Liver (tissue), 9 donors: ENCODE data around the gene KCNK10. TPM values are rescaled to one million over a fixed set of nuclear protein-coding genes. Genes with fewer than 3 reads are reported as not detected.

ENCODE experiments used
- DNase-seq: peaks from one replicate; pipeline ENCODE4 v3.0.0-alpha.2; 2017; ENCODE audit warnings: low spot score
- H3K27ac ChIP-seq, 2 donors: one replicate each; pipeline ENCODE4 v1.7.0; 2013; ENCODE audit warnings: inconsistent platforms in 2 of 2, low read length in 2 of 2, control low read depth in 1 of 2, low read depth in 1 of 2, mild to moderate bottlenecking in 1 of 2
- H3K27me3 ChIP-seq, 4 donors: one replicate each; pipeline versions ENCODE4 v1.6.1 to v1.7.0; 2013; ENCODE audit warnings: low read length in 3 of 4, inconsistent platforms in 1 of 4, mild to moderate bottlenecking in 1 of 4, moderate library complexity in 1 of 4; ENCODE audit not compliant: control insufficient read depth in 4 of 4, insufficient read depth in 4 of 4
- H3K36me3 ChIP-seq, 4 donors: one replicate each; pipeline versions ENCODE4 v1.6.1 to v1.7.0; 2013; ENCODE audit warnings: low read length in 3 of 4, mild to moderate bottlenecking in 3 of 4, low read depth in 1 of 4, moderate library complexity in 1 of 4; ENCODE audit not compliant: control insufficient read depth in 4 of 4, insufficient read depth in 3 of 4
- H3K4me1 ChIP-seq, 4 donors: one replicate each; pipeline versions ENCODE4 v1.6.1 to v1.7.0; 2013; ENCODE audit warnings: low read length in 3 of 4, mild to moderate bottlenecking in 3 of 4, moderate library complexity in 1 of 4; ENCODE audit not compliant: control insufficient read depth in 4 of 4, insufficient read depth in 4 of 4
- H3K4me3 ChIP-seq, 3 donors: one replicate each; pipeline versions ENCODE4 v1.6.1 to v1.7.0; 2013; ENCODE audit warnings: low read length in 3 of 3, control low read depth in 1 of 3, low read depth in 1 of 3, mild to moderate bottlenecking in 1 of 3
- H3K9ac ChIP-seq, 2 donors: one replicate each; pipeline ENCODE4 v1.7.0; 2013; ENCODE audit warnings: low read length in 2 of 2, mild to moderate bottlenecking in 2 of 2, moderate library complexity in 2 of 2, control low read depth in 1 of 2, low read depth in 1 of 2
- H3K9me3 ChIP-seq, 4 donors: one replicate each; pipeline versions ENCODE4 v1.6.1 to v1.7.0; 2013; ENCODE audit warnings: low read length in 3 of 4; ENCODE audit not compliant: control insufficient read depth in 4 of 4
- EGR1 ChIP-seq, 2 donors: IDR thresholded peaks; 2 replicates each; pipeline ENCODE4 v1.6.1; 2016 to 2018; ENCODE audit warnings: antibody characterized with exemption in 2 of 2, low read depth in 2 of 2
- FOXA1 ChIP-seq: IDR thresholded peaks from 2 replicates; pipeline ENCODE4 v1.6.1; 2016; ENCODE audit warnings: antibody characterized with exemption
- FOXA2 ChIP-seq: IDR thresholded peaks from 2 replicates; pipeline ENCODE4 v1.6.1; 2016; ENCODE audit warnings: antibody characterized with exemption
- GABPA ChIP-seq, 2 donors: IDR thresholded peaks in 1 of 2; conservative IDR thresholded peaks in 1 of 2; 2 replicates each; pipeline ENCODE4 v1.6.1; 2016; ENCODE audit warnings: antibody characterized with exemption in 2 of 2, mild to moderate bottlenecking in 1 of 2, moderate library complexity in 1 of 2
- HNF4G ChIP-seq: IDR thresholded peaks from 2 replicates; pipeline ENCODE4 v1.6.1; 2016; ENCODE audit warnings: antibody characterized with exemption
- JUND ChIP-seq, 2 donors: IDR thresholded peaks; 2 replicates each; pipeline ENCODE4 v1.6.1; 2016; ENCODE audit warnings: antibody characterized with exemption in 2 of 2
- NR2F2 ChIP-seq: IDR thresholded peaks from 2 replicates; pipeline ENCODE4 v1.6.1; 2016; ENCODE audit warnings: antibody characterized with exemption
- RAD21 ChIP-seq, 2 donors: IDR thresholded peaks; 2 replicates each; pipeline ENCODE4 v1.6.1; 2016; ENCODE audit warnings: antibody characterized with exemption in 2 of 2, mild to moderate bottlenecking in 2 of 2
- RXRA ChIP-seq, 2 donors: IDR thresholded peaks; 2 replicates each; pipeline ENCODE4 v1.6.1; 2017 to 2018; ENCODE audit warnings: antibody characterized with exemption in 2 of 2, mild to moderate bottlenecking in 1 of 2
- SP1 ChIP-seq: IDR thresholded peaks from 2 replicates; pipeline ENCODE4 v1.6.1; 2018; ENCODE audit warnings: antibody characterized with exemption, mild to moderate bottlenecking
- TAF1 ChIP-seq: conservative IDR thresholded peaks from 2 replicates; pipeline ENCODE4 v1.6.1; 2016; ENCODE audit warnings: antibody characterized with exemption, mild to moderate bottlenecking
- YY1 ChIP-seq: IDR thresholded peaks from 2 replicates; pipeline ENCODE4 v1.6.1; 2016; ENCODE audit warnings: antibody characterized with exemption, mild to moderate bottlenecking
- WGBS: extraction: QIAGEN DNeasy Blood & Tissue Kit; methylation state at CpG from one replicate; pipeline ENCODE4 v1.1.7; 2013; 5-methylcytosine and 5-hydroxymethylcytosine counted together
- polyA plus RNA-seq, 2 donors: library from polyadenylated mRNA; stranded (reverse) in 1 of 2; unstranded in 1 of 2; fragments of 200-250 nt in 1 of 2; fragments of >200 nt in 1 of 2; fragmentation: Nextera tagmentation in 1 of 2; extraction: Ambion mirVana in 1 of 2; gene quantifications; one replicate each; pipeline versions ENCODE4 v1.2.1 to v1.2.3, GENCODE V29; 2013 to 2015
- total RNA-seq, 2 donors: library from RNA; depleted of rRNA; stranded (reverse); fragments of >200 nt; gene quantifications; one replicate each; pipeline ENCODE4 v1.2.3, GENCODE V29; 2014
- TF ChIP-seq, protein P1 (sequence below): fragments of 150-350 bp; IDR thresholded peaks from 2 replicates; pipeline ENCODE4 v1.5.1; 2017; ENCODE audit warnings: improper control_type of control experiment, low read depth, low read length; ENCODE audit not compliant: missing input control
- TF ChIP-seq, protein P2 (sequence below): IDR thresholded peaks from 2 replicates; pipeline ENCODE4 v1.6.1; 2016; ENCODE audit warnings: antibody characterized with exemption
- TF ChIP-seq, protein P3 (sequence below): IDR thresholded peaks from 2 replicates; pipeline ENCODE4 v1.6.1; 2016; ENCODE audit warnings: antibody characterized with exemption, mild to moderate bottlenecking
- TF ChIP-seq, protein P4 (sequence below): IDR thresholded peaks from 2 replicates; pipeline ENCODE4 v1.6.1; 2016; ENCODE audit warnings: antibody characterized with exemption
- donor health status: healthy.
- donor health status: healthy.
- donor health status: healthy.
- donor health status: healthy.
- donor health status: healthy.

Gene KCNK10
- total and polyA plus RNA-seq, 4 donors, result 0.05 TPM; not detected in 3

DNA sequence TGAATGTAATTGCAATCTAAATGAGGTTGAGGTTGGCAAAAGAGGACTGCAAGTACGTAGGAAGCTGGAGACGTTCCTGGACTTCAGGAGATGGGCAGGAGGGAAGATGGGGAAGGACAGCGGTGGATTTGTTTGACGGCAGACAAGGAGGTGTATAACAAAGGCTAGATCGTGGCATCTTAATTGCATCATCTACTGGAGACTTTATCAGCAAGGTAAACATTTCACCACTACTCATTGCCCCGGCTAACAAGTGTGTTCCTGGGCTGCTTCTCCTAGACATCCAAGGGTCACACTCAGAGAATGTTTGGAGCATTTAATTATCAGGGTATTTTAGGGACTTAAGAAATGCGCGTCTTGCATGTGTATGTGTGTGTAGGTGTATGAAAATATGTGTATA, 128.5 kb downstream of the KCNK10 start:
- WGBS, result 30% methylated on average over 8 of the region's 8 CpGs
- DNase-seq, result no peak

DNA sequence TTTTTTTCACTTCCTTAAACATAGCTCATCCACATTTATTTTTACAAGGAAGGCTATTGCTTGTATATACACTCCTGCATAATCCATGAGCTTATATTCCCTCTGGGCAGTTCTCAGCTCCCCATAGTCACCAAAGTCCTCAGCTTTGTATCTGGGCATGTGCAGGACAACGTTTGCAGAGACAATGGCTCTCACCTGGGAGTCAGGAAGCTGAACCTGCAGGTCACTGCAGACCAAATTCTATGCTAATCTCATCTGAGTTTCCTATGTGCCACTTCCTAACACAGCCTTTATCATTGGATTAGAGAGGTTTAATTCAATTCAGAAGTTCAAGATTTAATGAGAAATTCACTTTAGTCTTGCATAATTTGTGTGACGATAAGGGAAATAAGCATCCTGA, 131.5 kb downstream of the KCNK10 start:
- Histone ChIP-seq H3K27me3 (peaks cover 0 to 7% (median 0%) of the 10 kb centered on the region in 4 donors), H3K36me3 (no peaks in the 10 kb centered on the region), H3K27ac (no peak overlapping the region), H3K9ac (no peak overlapping the region), H3K9me3 (no peaks in the 10 kb centered on the region), H3K4me3 (no peak overlapping the region), H3K4me1 (peaks cover 0 to 11% (median 10%) of the 10 kb centered on the region in 4 donors)
- TF ChIP-seq SP1 (no peak), EGR1 (IDR thresholded peaks at IDR 0.05; ENCODE audit: low read depth in 2 of 2) (no peak), RXRA (IDR thresholded peaks at IDR 0.05) (no peak), YY1 (no peak), RAD21 (IDR thresholded peaks at IDR 0.05) (no peak), JUND (IDR thresholded peaks at IDR 0.05) (no peak), FOXA2 (no peak), TAF1 (no peak)
- TF ChIP-seq, protein P1, sequence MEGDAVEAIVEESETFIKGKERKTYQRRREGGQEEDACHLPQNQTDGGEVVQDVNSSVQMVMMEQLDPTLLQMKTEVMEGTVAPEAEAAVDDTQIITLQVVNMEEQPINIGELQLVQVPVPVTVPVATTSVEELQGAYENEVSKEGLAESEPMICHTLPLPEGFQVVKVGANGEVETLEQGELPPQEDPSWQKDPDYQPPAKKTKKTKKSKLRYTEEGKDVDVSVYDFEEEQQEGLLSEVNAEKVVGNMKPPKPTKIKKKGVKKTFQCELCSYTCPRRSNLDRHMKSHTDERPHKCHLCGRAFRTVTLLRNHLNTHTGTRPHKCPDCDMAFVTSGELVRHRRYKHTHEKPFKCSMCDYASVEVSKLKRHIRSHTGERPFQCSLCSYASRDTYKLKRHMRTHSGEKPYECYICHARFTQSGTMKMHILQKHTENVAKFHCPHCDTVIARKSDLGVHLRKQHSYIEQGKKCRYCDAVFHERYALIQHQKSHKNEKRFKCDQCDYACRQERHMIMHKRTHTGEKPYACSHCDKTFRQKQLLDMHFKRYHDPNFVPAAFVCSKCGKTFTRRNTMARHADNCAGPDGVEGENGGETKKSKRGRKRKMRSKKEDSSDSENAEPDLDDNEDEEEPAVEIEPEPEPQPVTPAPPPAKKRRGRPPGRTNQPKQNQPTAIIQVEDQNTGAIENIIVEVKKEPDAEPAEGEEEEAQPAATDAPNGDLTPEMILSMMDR, result no peak
- TF ChIP-seq, protein P2, sequence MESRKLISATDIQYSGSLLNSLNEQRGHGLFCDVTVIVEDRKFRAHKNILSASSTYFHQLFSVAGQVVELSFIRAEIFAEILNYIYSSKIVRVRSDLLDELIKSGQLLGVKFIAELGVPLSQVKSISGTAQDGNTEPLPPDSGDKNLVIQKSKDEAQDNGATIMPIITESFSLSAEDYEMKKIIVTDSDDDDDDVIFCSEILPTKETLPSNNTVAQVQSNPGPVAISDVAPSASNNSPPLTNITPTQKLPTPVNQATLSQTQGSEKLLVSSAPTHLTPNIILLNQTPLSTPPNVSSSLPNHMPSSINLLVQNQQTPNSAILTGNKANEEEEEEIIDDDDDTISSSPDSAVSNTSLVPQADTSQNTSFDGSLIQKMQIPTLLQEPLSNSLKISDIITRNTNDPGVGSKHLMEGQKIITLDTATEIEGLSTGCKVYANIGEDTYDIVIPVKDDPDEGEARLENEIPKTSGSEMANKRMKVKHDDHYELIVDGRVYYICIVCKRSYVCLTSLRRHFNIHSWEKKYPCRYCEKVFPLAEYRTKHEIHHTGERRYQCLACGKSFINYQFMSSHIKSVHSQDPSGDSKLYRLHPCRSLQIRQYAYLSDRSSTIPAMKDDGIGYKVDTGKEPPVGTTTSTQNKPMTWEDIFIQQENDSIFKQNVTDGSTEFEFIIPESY, result no peak
- no peak for DNase-seq
- 58% methylated on average over 2 of the region's 2 CpGs for WGBS

More for the DNA sequence above, 128.5 kb downstream of the KCNK10 start:
- Histone ChIP-seq H3K9ac (no peak overlapping the region), H3K36me3 (no peaks in the 10 kb centered on the region), H3K4me3 (no peak overlapping the region), H3K4me1 (peaks cover 0 to 5% (median 4%) of the 10 kb centered on the region in 4 donors), H3K27ac (no peak overlapping the region), H3K9me3 (no peaks in the 10 kb centered on the region), H3K27me3 (peaks cover 0 to 7% (median 0%) of the 10 kb centered on the region in 4 donors)
- no peak for TF ChIP-seq HNF4G
- no peak for TF ChIP-seq FOXA1
- TF ChIP-seq RXRA (IDR thresholded peaks at IDR 0.05), result no peak
- TF ChIP-seq YY1, result no peak
- no peak for TF ChIP-seq EGR1 (IDR thresholded peaks at IDR 0.05; ENCODE audit: low read depth in 2 of 2)
- no peak for TF ChIP-seq GABPA (IDR thresholded peaks at IDR 0.05 in 1 of 2, conservative IDR thresholded peaks at IDR 0.05 in 1 of 2)
- TF ChIP-seq SP1, result no peak
- TF ChIP-seq, protein P3, sequence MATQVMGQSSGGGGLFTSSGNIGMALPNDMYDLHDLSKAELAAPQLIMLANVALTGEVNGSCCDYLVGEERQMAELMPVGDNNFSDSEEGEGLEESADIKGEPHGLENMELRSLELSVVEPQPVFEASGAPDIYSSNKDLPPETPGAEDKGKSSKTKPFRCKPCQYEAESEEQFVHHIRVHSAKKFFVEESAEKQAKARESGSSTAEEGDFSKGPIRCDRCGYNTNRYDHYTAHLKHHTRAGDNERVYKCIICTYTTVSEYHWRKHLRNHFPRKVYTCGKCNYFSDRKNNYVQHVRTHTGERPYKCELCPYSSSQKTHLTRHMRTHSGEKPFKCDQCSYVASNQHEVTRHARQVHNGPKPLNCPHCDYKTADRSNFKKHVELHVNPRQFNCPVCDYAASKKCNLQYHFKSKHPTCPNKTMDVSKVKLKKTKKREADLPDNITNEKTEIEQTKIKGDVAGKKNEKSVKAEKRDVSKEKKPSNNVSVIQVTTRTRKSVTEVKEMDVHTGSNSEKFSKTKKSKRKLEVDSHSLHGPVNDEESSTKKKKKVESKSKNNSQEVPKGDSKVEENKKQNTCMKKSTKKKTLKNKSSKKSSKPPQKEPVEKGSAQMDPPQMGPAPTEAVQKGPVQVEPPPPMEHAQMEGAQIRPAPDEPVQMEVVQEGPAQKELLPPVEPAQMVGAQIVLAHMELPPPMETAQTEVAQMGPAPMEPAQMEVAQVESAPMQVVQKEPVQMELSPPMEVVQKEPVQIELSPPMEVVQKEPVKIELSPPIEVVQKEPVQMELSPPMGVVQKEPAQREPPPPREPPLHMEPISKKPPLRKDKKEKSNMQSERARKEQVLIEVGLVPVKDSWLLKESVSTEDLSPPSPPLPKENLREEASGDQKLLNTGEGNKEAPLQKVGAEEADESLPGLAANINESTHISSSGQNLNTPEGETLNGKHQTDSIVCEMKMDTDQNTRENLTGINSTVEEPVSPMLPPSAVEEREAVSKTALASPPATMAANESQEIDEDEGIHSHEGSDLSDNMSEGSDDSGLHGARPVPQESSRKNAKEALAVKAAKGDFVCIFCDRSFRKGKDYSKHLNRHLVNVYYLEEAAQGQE, result no peak
- TF ChIP-seq, protein P1, result no peak
- no peak for TF ChIP-seq RAD21 (IDR thresholded peaks at IDR 0.05)
- TF ChIP-seq, protein P4, sequence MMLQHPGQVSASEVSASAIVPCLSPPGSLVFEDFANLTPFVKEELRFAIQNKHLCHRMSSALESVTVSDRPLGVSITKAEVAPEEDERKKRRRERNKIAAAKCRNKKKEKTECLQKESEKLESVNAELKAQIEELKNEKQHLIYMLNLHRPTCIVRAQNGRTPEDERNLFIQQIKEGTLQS, result no peak
- no peak for TF ChIP-seq NR2F2
- no peak for TF ChIP-seq TAF1
